HG02571 (cell line): ENCODE results near the gene FGF21.
"Not testable (repeated sequence)": the region's sequence is repeated elsewhere in the genome, so short reads cannot be mapped to it uniquely, and the experiment has no call there.

Experiments
- ATAC-seq: cut with Tn5 transposase; IDR thresholded peaks from one replicate; pipeline ENCODE4 v1.9.1; 2021; ENCODE audit warnings: mild to moderate bottlenecking, moderate library complexity; ENCODE audit not compliant: unreplicated experiment

The FGF21 gene

DNA sequence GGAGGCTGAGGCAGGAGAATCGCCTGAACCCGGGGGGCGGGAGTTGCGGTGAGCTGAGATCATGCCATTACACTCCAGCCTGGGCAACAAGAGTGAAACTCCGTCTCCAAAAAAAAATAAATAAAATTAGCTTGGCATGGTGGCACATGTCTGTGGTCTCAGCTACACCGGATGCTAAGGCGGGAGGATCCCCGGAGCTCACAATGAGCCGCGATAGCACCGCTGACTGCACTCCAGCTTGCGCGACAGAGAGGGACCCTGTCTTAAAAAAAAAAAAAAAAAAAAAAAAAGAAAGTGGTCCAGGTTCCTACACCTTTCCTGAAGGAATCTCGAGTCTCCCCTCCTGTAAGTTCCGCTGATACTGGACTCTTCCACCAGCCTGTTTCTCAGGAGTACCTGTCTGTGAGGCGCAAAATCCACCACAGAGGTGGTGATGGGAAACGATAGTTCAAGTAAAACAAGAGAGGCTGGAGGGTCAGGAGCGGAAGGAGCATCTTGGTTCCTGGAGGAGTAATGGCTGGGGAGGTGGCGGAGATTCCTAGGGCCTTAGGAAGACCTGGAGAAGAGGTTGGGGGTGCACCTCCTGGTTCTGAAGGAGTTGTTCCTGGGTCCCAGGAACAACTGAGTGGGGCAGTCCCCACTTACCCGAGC, 3.4 kb upstream of the FGF21 start:
- ATAC-seq, result no peak

DNA sequence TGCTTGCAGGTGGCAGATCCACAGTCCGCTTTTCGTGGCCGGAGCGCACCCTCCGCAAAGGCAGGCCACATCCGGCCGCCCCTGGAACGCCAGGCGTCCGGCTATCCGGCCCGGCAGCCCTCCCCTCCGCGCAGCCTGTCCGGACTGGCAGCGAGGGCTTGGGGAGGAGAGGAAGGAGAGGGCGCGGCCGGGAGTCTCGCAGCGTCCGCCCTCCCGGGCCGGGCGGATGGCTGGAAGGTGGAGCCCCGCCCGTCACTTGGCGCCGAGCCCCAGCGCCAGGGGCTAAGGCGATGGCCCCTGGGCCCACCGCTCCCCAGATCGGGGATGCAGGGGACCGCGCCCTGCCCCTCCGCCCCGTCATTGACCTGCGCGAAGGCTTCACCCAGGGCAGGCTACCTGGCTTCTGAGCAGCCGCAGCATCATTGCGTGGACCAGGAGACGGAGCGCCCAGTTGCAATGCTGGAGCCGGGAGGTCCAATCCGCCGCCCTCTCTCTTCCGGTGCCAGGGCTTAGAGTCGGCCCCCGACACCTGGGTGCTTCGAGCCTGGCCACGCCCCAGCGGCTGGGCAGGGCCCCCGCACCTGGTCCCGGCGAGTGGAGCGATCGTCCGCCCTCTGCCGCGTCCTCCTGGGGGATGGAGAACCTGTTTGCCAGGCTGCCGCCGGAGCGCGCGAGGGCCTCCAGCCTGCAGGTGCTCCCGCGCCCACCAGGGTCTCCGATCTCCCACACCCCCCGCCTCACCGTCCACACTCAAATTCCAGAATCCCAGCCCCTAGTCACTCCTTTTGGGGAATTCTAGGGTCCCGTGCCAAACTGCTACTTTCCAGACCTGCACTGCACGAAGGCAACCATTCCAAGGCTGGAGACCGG, 2.6 kb upstream of the FGF21 start, which contains the start of gene FUT1:
FUT1 (minus strand) TSS at position 146 of the 870 bp plus-strand sequence. CDS start 1,360 bp downstream, outside the sequence.
- ATAC-seq, result no peak

DNA sequence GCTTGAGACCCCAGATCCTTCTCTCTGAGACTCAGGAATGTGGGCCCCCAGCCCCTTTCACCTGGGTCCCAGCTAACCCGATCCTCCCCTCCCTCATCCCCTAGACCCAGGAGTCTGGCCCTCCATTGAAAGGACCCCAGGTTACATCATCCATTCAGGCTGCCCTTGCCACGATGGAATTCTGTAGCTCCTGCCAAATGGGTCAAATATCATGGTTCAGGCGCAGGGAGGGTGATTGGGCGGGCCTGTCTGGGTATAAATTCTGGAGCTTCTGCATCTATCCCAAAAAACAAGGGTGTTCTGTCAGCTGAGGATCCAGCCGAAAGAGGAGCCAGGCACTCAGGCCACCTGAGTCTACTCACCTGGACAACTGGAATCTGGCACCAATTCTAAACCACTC, 463 bp downstream of the FGF21 start:
- no peak for ATAC-seq

DNA sequence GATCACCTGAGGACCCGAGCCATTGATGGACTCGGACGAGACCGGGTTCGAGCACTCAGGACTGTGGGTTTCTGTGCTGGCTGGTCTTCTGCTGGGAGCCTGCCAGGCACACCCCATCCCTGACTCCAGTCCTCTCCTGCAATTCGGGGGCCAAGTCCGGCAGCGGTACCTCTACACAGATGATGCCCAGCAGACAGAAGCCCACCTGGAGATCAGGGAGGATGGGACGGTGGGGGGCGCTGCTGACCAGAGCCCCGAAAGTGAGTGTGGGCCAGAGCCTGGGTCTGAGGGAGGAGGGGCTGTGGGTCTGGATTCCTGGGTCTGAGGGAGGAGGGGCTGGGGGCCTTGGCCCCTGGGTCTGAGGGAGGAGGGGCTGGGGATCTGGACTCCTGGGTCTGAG, 888 bp downstream of the FGF21 start:
- ATAC-seq, result no peak

DNA sequence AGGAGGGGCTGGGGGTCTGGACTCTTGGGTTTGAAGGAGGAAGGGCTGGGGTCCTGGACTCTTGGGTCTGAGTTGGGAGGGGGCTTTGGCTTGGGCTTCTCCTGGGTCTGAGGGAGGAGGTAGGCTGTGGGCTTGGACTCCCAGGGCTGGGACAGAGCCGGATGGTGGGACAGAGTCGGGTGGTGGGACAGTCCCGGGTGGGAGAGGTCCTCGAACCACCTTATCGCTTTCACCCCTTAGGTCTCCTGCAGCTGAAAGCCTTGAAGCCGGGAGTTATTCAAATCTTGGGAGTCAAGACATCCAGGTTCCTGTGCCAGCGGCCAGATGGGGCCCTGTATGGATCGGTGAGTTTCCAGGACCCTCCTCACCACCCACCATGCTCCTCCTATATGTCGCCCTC, 1.4 kb downstream of the FGF21 start:
- ATAC-seq, result no peak

DNA sequence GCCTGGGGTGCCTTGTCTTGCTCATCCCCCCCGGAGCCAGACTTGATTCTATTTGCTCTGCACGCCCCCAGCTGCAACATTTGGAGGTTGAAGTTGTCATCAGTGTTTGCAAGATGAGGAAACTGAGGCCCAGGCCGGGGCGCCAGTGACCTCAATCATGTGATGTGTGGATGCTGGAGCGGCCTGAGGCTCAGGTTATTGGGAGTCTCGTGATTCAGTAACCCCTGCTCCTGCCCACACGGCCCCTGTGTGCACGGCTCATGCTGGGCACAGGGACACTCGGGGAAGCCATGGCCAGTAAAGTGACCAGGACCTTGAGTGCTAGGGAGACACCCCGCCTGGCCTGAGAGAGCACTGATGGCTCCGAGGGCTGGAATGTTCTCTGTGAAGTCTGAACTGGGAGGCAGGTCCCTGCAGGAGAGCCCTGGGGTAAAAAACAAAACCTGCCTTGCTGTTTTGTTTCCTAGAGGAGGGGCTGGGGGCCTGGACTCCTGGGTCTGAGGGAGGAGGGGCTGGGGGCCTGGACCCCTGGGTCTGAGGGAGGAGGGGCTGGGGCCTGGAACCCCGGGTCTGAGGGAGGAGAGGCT, 1.9 kb downstream of the FGF21 start:
- no peak for ATAC-seq

DNA sequence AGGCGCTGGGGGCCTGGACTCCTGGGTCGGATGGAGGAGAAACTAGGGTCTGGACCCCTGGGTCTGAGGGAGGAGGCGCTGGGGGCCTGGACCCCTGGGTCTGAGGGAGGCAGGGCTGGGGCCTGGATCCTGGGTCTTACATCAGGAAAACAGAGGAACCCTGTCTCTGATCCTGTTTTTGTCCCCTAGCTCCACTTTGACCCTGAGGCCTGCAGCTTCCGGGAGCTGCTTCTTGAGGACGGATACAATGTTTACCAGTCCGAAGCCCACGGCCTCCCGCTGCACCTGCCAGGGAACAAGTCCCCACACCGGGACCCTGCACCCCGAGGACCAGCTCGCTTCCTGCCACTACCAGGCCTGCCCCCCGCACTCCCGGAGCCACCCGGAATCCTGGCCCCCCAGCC, 2.4 kb downstream of the FGF21 start:
- no peak for ATAC-seq

DNA sequence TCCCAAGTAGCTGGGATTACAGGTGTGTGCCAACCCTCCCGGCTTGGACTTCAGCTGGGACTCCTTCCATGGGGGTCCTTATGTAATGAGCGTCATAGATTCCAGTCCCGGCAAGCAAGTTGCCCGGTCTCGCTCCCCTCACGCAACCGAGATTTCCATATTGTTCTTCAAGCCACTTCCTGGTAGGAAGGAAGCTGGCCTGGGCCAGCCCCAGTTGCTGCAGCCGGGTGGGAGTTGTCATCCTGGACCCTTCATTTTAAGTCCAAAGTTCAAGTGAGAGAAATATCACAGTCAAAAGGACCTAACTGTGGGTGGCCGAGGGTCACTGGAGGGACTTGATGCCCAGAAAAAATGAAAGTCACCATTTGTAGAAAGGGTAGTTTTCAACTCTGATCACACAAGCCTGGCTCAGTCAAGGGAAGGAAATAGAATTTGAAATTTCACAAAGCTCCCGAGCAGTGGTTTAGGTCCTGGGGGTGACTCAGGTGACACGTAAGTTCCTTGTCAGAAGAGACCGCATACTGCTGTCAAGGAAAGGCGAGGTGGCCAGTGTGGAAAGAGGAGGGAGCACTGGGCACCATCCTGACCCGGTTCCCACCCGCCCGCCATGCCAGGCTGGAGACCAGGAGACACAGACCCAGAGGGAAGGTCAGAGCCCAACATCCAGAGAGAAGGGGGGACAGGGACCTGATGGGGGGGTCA, 5.3 kb downstream of the FGF21 start:
- ATAC-seq, result no peak

DNA sequence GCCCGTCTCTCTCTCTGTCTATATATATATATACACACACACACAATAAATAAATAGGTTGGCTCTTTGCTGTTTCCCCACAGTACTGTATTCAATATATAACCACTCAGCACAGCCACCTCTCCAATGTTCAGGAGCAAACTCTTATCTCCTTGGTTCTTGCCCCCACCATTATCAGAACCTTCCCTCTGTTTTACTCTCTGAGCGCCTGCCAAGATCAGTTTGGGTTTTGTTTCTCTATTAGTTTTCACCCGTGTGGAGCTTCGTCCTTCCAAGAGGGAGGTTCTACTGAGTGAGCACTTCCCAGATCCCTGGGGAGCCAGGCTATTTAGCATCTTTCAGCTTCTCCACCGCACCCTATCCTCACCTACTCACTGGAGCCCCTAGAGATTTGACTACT, 10.5 kb downstream of the FGF21 start:
- ATAC-seq, result not testable (repeated sequence)

DNA sequence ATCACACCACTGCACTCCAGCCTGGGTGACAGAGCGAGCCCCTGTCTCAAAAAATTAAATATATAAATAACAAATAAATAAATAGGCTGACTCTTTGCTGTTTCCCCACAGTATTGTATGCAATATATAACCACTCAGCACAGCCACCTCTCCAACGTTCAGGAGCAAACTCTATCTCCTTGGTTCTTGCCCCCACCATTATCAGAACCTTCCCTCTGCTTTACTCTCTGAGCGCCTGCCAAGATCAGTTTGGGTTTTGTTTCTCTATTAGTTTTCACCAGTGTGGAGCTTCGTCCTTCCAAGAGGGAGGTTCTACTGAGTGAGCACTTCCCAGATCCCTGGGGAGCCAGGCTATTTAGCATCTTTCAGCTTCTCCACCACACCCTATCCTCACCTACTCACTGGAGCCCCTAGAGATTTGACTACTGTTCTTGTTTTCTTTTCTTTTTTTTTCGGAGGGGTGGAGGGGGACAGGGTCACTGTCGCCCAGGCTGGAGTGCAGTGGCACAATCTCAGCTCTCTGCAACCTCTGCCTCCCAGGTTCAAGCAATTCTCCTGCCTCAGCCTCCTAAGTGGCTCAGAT, 12.9 kb downstream of the FGF21 start:
- ATAC-seq, result not testable (repeated sequence)

DNA sequence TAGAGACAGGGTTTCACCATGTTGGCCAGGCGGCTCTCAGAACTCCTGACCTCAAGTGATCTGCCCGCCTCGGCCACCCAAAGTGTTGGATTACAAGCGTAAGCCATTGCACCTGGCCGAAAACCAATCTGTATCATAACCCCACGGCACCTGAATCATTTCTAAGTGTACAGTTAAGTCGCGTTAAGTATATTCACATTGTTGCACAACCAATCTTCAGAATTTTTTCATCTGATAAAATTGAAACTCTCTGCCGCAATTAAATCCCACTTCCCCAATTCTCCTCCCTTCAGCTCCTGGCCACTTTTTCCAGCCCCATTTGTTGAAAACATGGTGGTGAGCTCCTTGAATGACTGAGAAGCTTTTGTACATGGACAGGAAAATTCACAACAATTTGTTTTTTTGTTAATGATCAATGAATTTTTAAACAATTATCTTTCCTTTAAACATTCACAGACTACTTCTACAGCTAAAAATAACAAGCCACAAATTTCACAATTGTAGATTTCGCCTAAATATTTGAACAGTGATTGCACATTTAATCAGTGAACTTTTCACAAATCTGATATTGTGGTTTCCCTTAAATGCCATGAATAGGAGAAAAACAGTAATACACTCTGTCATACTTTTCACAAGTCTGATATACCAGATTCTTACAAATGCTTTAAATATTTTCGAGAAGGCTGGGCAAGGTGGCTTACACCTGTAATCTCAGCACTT, 13.8 kb downstream of the FGF21 start:
- no peak for ATAC-seq

DNA sequence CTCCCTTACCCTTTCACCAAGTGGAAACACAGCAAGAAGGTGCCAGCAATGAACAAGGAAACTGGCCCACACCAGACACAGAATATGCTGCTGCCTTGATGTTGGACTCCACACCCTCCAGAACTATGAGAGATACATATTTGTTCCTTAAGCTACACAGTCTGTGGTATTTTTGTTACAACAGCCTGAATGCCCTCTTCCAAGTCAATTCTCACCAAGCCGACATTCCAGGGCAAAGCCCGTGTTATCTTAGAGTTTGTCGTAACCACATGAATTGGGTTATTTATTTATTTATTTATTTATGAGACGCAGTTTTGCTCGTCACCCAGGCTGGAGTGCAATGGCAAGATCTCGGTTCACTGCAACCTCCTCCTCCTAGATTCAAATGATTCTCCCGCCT, 14.9 kb downstream of the FGF21 start:
- no peak for ATAC-seq

DNA sequence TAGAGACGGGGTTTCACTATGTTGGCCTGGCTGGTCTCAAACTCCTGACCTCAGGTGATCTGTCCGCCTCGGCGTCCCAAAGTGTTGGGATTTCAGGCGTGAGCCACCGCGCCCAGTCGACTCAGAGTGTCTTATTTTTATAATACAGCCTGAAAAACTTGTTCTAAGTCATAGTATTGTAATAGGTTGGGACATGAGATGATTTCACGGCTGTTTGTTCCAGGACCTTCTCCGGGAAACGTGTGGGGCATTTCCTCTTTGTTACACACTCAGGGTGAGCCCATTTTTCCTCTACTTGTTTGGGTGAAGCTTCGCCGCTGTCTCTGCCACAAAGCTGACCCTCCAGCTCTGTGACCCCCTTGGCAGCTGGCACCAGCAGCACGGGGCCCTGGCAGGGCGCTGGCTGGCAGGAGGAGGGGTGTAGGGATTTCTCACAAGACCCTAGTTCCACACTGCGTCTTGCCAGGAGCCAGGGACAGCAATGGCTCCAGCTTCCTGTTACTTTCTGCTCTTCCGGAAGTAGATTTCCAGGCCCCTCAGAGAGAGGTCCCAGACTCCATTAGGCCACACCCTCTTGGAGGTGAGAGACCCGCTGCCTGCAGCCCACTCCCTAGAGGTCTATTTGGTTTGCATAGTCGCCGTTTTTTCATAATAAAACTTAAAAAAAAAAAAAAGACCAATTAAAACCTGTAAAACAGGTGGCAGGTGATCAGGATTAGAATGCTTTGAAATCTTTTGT, 15.6 kb downstream of the FGF21 start:
- ATAC-seq, result no peak

DNA sequence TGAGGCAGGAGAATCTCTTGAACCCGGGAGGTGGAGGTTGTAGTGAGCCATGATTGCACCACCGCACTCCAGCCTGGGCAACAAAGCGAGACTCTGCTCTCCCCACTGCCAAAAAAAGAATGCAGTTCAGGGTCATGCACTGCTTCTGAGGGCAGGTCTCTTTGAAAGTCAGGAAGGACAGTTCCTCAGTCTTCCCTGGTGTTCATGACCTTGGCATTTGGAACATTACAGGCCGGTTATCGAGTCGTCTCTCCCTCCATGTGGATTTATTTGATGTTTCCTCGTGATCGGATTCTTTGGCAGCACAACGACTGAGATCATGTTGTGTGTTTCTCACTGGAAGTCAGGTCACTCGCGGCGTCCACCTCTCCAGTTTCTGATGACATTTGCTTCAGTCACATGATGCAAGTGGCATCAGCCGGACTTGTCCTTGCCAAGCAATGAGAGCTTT, 17.2 kb downstream of the FGF21 start:
- ATAC-seq, result no peak

DNA sequence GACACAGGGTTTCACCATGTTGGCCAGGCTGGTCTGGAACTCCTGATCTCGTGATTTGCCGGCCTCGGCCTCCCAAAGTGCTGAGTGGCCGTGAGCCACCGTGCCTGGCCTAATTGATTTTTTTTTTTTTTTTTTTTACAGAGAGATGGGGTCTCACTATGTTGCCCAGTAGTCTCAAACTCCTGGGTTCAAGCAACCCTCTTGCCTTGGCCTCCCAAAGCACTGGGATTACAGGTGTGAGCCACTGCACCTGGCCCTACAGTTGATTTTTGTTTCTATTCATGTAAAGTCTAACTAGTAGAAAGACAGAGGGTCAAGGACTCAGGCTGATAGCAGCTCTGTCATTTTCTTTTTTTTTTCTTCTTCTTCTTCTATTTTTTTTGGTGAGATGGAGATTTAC, 21.8 kb downstream of the FGF21 start:
- ATAC-seq, result no peak

DNA sequence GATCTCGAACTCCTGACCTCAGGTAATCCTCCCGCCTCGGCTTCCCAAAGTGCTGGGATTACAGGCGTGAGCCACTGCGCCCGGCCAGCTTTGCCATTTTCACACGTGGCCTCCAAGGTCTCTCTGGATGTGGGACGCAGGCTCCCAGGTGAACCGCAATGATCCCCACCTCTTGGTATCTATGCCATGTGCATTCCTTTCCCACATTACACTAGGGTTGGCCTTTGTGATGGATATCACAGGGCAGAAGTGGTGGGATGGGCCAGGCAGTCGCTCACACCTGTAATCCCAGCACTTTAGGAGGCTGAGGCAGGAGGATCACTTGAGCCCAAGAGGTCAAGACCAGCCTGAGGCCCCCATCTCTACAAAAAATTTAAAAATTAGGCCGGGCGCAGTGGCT, 22.4 kb downstream of the FGF21 start:
- no peak for ATAC-seq

DNA sequence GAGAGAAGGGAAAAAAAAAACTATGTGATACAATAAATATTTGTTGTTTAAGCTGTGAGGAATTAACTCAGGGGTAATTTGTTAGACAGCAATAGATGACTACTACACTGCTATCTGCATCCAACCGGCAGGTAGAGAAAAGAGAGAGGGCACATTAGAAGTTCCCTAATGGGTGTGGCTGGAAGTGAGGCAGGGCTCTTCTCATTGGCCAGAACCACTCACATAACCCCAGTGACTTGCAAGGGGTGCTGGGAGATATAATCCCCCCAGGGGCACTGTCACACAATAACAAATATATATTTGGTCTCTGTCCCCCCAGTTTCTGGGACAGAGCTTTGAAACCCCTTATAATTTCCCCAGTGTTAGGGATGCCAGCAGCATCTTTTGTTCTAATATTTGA, 24.3 kb downstream of the FGF21 start:
- ATAC-seq, result no peak

DNA sequence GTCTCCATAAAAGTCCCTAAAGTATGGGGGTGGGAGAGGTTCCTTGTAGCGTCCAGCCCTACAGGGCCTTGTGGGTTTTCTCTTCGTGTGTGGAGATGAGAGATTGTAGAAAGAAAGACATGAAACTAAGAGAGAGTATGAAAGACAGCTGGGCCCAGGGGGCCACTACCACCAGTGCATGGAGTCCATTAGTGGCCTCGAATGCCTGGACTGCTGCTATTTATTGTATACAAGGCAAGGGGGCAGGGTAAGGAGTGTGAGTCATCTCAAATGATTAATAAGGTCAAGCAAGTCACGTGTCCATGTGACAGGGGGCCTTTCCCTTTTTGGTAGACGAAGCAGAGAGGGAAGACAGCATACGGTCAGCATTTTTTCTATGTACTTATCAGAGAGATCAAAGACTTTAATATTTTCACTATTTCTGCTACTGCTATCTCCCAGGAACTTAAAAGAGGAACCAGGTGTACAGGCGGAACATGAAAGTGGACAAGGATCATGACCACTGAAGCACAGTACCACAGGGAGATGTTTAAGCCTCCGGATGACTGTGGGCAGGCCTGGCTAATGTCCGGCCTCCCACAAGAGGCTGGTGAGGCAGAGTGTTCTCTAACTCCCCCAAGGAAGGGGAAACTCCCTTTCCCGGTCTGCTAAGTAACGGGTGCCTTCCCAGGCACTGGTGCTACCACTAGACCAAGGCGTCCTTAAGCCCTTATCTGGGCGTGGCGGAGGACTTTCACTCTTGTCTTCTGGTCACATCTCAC, 25.5 kb downstream of the FGF21 start:
- ATAC-seq, result no peak

DNA sequence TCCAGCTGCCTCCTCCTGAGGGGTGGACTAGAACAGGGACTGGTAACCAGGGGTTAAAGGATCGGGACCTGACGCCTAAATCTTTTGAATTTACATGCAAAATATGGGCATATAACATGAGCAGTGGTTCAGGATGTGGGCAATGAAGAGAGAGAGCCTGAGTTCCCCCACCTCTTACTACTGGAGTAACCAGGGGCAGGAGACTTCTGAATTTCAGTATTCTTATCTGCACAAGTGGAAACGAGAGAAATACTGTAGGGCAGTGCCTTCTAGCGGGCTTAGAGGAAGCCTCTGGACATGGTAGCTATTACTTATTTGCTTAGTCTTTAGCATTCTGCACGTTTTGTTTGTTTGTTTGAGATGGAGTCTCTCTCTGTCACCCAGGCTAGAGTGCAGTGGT, 29.2 kb downstream of the FGF21 start:
- no peak for ATAC-seq
